Measurements from ENCODE around the gene CDK14. TPM values are rescaled to one million over a fixed set of nuclear protein-coding genes. Genes with fewer than 3 reads are reported as not detected.
"Not testable (repeated sequence)": the region's sequence is repeated elsewhere in the genome, so short reads cannot be mapped to it uniquely, and the experiment has no call there.

CDK14 gene
- total RNA-seq, 1 donor from 2014 or later: 19.5 TPM

DNA sequence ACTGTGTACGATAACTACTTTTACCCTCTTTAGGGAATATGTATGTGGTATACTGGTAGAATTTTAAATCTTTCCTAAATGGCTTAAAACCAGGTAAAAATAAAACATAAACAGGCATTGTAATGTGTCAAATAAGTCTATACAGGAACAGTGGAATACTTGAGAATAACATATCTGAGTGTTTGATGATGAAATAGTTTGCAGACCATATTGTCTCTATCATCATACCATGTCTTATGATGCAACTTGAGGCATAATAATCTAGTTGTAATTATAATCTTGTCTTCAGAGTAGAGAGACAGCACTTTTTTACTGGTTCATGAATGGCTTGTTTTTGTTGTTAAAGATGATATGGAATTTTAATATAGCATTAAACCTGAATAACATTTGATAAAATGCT, 293.5 kb downstream of the CDK14 start:
- no peak for DNase-seq (ENCODE audit: low read depth, low spot score)

- DNase-seq (ENCODE audit: low read depth, low spot score): no peak
These were observed 295.4 kb downstream of the CDK14 start for GRCh38 chr7:90891529-90891928.

DNA sequence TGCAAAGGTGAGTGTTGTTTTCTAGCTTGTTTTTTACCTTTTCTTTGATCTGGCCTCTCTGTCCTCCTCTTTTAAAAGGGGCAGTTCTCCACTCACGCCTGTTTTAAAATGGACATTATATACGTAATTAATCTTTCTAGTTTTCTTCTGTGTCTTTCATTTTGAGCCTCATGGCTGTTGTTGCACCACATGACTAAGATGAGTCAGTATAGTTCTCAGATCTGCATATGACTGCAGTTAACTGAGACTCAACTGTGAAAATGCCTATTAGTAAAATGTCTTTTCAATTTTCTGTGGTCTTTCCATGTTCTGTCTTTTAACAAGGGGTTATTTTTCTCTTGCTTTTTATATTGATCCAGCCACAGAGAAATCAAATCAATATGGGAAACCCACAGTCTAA, 296.1 kb downstream of the CDK14 start:
- no peak for DNase-seq (ENCODE audit: low read depth, low spot score)

DNA sequence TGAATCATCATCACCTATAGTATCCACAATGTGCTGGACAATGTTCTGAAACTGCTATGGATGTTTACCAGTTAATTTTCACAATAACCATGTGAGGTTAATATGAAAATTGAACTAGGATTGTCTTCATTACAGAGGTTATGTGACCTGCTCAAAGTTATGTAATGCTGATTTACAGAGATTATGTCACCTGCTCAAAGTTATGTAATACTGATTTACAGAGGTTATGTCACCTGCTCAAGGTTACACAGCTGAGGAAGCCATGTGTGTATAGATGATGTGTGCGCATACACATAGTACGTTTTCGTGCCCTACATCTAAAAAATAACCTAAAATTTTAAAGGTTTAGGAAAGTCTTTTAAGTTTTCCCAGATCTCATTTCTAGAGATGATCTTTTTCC, 298.0 kb downstream of the CDK14 start:
- no peak for DNase-seq (ENCODE audit: low read depth, low spot score)

GRCh38 chr7:90896458-90896857, 300.3 kb downstream of the CDK14 start:
- no peak for DNase-seq (ENCODE audit: low read depth, low spot score)

- DNase-seq (ENCODE audit: low read depth, low spot score): no peak
These were observed 301.9 kb downstream of the CDK14 start for GRCh38 chr7:90897961-90898469.

GRCh38 chr7:90900628-90901356, 304.7 kb downstream of the CDK14 start:
- DNase-seq (ENCODE audit: low read depth, low spot score): peak; percentile 13

- DNase-seq (ENCODE audit: low read depth, low spot score): no peak
These were observed 307.7 kb downstream of the CDK14 start for GRCh38 chr7:90903841-90904240.

DNA sequence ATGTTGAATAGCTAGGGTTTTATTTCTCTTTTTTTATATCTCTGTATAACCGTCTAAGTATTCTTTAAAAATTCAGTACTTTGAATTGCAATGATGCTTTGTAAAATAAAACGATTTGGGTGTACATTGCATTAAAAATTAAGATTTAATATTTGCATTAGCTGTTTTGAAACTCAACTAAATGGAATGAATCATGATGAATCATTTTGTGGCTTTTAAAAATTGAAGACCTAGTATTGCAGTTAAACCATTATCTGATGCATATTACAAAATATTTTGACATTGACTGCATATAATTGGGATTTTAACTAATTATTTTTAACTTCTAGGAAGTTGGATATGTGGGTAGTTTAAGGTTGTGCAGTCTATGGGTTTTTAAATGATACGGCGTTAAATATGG, 314.0 kb downstream of the CDK14 start:
- no peak for DNase-seq (ENCODE audit: low read depth, low spot score)

GRCh38 chr7:90916319-90916718, 320.2 kb downstream of the CDK14 start:
- no peak for DNase-seq (ENCODE audit: low read depth, low spot score)

GRCh38 chr7:90917539-90917938, 321.4 kb downstream of the CDK14 start:
- no peak for DNase-seq (ENCODE audit: low read depth, low spot score)

GRCh38 chr7:90918303-90918702, 322.2 kb downstream of the CDK14 start:
- no peak for DNase-seq (ENCODE audit: low read depth, low spot score)

DNA sequence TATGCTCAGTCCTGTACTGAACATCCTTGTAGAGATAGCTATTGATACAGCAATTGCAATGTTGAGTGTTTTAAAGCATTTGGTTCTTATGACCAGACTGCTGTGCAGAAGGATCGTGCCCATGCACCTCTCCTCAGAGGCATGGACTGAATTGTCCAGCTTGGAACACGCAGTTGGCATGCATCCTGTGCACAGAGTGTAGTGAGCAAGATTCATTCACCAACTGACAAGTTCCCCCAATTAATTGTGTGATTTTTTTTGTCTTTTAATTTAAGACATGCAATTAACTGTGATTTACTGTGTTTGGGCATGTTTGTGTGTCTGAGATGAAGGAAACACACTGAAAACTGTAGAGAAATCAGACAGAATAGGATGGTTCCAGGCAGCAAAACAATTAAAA, 323.7 kb downstream of the CDK14 start:
- DNase-seq (ENCODE audit: low read depth, low spot score): no peak

DNA sequence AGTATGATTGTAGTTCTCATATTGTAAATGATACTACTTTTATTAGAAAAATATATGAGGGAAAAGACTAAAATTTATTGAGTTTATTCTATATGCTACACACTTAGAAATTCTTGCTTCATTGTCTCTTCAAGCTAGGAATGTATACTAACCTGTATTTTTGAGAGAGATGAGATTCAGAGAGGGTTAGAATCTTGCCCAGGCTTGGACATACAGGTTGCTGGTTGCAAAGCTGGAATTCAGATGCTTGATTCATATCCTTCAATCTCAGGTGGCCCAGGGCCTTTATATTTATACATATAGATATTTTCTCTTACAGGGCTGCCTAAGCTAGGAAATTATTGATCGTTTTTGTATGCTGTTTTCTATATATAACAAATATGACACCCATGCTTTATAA, 324.2 kb downstream of the CDK14 start:
- DNase-seq (ENCODE audit: low read depth, low spot score): no peak

DNA sequence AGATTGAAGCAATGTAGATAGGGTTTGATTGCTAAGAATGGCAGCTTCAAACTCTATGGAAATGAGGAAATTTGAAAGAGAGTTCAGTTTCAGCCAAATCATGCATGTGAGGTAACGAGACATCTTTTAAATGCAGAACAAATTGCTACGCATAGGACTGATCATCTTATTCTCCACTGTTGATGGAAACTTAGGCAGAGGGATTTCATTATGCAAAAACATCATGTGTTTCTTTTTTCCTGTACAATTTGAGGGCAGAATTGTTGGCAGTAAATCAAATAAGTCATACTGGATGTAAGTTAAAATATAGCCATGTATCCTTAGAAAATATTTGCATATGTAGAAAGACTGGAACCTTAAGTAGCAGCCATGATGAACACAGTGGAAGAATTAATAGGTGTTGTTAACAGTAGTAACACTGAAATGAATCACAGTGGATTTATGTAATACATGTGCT, 327.4 kb downstream of the CDK14 start:
- no peak for DNase-seq (ENCODE audit: low read depth, low spot score)

DNA sequence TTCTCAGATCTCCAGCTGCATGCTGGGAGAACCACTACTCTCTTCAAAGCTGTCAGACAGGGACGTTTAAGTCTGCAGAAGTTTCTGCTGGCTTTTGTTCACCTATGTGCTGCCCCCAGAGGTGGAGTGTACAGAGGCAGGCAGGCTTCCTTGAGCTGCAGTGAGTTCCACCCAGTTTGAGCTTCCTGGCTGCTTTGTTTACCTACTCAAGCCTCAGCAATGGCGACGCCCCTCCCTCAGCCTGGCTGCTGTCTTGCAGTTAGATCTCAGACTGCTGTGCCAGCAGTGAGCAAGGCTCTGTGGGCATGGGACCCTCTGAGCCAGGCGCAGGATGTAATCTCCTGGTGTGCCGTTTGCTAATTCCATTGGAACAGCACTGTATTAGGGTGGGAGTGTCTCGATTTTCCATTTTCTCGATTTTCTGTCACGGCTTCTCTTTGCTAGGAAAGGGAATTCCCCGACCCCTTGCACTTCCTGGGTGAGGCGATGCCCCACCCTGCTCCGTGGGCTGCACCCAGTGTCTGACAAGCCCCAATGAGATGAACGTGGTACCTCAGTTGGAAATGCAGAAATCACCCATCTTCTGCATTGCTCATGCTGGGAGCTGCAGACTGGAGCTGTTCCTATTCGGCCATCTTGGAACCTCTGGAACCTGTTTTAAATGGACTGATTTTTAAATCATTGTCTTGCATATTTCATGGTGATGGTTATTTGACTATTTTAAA, 332.7 kb downstream of the CDK14 start:
- not testable (repeated sequence) for DNase-seq (ENCODE audit: low read depth, low spot score)

DNA sequence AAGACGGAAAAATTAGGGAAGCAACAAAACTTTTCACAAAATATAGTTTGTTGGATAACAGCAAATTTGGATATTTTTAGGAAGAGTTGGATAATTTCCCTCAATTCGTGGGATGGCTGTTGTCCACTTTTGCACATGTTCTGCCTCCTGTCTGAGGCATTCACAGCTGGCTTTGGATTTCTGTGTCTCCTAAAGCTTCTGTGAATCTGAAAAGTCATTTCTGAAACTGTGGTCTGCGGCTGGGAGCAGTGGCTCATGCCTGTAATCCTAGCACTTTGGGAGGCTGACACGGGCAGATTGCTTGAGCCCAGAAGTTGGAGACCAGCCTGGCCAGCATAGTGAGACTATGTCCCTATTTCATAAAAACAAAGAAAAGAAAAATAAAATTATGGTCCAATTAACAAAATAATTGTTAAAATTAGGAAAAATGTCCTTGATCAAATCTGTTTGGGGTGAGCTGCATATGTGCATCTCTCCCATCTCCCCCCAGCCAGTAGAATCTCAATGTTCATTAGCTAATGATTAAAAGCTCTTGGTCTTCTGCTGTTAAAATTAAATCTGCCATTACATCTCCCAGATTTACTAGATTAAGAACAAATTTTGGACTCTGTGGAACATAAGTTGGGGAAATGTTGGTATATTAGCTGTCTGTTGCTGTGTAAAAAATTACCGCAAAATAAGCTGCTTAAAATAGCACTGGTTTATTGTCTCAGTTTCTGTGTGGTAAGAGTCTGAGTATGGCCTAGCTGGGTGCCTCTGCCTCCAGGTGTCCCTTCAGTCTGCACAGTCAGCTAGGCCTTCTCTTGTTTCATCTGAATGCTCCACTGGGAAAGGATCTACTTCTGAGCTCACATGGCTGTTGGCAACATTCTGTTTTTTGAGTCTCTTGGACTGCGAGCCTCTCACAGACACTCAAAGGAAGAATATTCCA, 336.1 kb downstream of the CDK14 start:
- DNase-seq (ENCODE audit: low read depth, low spot score): no peak

DNA sequence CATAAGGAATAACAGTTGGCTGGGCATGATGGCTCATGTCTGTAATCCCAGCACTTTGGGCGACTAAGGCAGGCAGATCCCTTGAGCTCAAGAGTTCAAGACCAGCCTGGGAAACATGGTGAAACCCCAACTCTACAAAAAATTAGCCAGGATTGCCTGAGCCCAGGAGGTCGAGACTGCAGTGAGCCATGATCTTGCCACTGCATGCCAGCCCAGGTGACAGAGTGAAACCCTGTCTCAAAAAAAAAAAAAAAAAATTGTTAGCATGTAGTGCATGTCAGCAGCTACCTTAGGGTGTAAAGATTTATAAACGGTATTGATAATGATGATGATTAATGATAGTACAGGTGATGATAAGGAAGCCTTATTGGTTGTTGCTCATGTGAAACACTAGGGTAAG, 336.9 kb downstream of the CDK14 start:
- DNase-seq (ENCODE audit: low read depth, low spot score): no peak

- no peak for DNase-seq (ENCODE audit: low read depth, low spot score)
These were observed 337.9 kb downstream of the CDK14 start for GRCh38 chr7:90933984-90934383.

GRCh38 chr7:90938371-90938770, 342.2 kb downstream of the CDK14 start:
- DNase-seq (ENCODE audit: low read depth, low spot score): no peak

- DNase-seq (ENCODE audit: low read depth, low spot score): no peak
These were observed 343.5 kb downstream of the CDK14 start for GRCh38 chr7:90939666-90940065.

DNA sequence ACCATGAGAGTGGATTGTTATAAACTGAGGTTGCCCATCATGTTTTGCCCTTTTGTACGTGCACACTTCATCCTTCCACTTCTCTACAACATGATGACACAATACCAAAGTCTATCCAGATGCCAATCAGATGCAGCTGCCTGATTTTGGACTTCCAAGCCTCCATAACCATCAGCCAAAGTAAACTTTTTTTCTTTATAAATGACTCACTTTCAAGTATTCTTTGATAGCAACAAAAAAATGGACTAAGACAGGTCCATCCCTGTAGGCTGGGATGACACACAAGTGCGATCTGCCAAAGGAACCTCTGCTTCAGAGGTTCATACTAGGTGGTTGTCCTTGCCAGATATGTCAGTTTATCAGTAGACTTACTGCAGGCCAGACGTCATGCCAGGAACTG, 347.9 kb downstream of the CDK14 start:
- DNase-seq (ENCODE audit: low read depth, low spot score): no peak
